Measurements from ENCODE around the gene SLC26A8.
"Not testable (repeated sequence)": the region's sequence is repeated elsewhere in the genome, so short reads cannot be mapped to it uniquely, and the experiment has no call there.

SLC26A8 gene

GRCh38 chr6:35954333-35954732 lies 70.1 kb downstream of the SLC26A8 start:
- no peak overlapping the region for H3K4me3 Mint-ChIP-seq
- H3K9me3 Mint-ChIP-seq = no peaks in the 10 kb centered on the region
- H3K27ac Mint-ChIP-seq (ENCODE audit: low read depth) = no peak overlapping the region
- DNase-seq (ENCODE audit: low spot score in 2 of 2) (no peak), ATAC-seq (replicated peaks; ENCODE audit: extremely low read depth, poor library complexity, severe bottlenecking) (no peak)
- no peaks in the 10 kb centered on the region for H3K36me3 Mint-ChIP-seq (ENCODE audit: insufficient read depth)
- H3K4me1 Mint-ChIP-seq = no peaks in the 10 kb centered on the region
- H3K27me3 Mint-ChIP-seq = peaks cover 21% of the 10 kb centered on the region

GRCh38 chr6:35948725-35949124 lies 75.7 kb downstream of the SLC26A8 start:
- H3K27ac Mint-ChIP-seq (ENCODE audit: low read depth) = no peak overlapping the region

GRCh38 chr6:35945650-35946025 lies 78.8 kb downstream of the SLC26A8 start:
- DNase-seq (ENCODE audit: low spot score in 2 of 2) (no peak), ATAC-seq (replicated peaks; ENCODE audit: extremely low read depth, poor library complexity, severe bottlenecking) (no peak)
- Mint-ChIP-seq H3K4me3 (no peak overlapping the region), H3K27ac (ENCODE audit: low read depth) (no peak overlapping the region), H3K9me3 (no peaks in the 10 kb centered on the region), H3K4me1 (no peaks in the 10 kb centered on the region), H3K27me3 (no peaks in the 10 kb centered on the region), H3K36me3 (ENCODE audit: insufficient read depth) (no peaks in the 10 kb centered on the region)

More at GRCh38 chr6:35948725-35949124, 75.7 kb downstream of the SLC26A8 start:
- Mint-ChIP-seq H3K36me3 (ENCODE audit: insufficient read depth) (no peaks in the 10 kb centered on the region), H3K4me1 (no peaks in the 10 kb centered on the region), H3K27me3 (no peaks in the 10 kb centered on the region), H3K9me3 (no peaks in the 10 kb centered on the region), H3K4me3 (no peak overlapping the region)
- ATAC-seq (replicated peaks; ENCODE audit: extremely low read depth, poor library complexity, severe bottlenecking) = no peak
- DNase-seq (ENCODE audit: low spot score in 2 of 2) = no peak

DNA sequence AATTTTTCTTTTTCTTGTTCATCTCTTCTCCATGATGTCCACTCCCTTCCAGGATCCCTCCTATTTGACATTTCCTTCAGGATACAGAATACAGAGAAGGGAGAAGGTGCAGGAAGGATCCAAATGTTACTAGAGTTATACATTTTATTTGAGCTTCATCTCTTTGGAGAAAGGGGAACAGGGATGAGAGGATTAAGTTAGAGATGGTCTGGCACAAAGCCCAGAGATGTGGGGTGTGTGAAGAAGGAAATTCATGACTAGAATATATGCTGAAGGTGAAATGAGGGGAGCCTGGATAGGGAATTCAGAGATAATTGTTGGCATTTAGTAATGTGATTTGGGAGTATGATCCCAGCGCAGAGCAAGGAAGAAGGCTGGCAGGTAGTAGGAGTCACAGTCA lies 81.1 kb downstream of the SLC26A8 start:
- ATAC-seq (replicated peaks; ENCODE audit: extremely low read depth, poor library complexity, severe bottlenecking) (no peak), DNase-seq (ENCODE audit: low spot score in 2 of 2) (no peak)
- Mint-ChIP-seq H3K27me3 (no peaks in the 10 kb centered on the region), H3K4me3 (no peak overlapping the region), H3K36me3 (ENCODE audit: insufficient read depth) (no peaks in the 10 kb centered on the region), H3K27ac (ENCODE audit: low read depth) (no peak overlapping the region), H3K9me3 (no peaks in the 10 kb centered on the region), H3K4me1 (no peaks in the 10 kb centered on the region)

DNA sequence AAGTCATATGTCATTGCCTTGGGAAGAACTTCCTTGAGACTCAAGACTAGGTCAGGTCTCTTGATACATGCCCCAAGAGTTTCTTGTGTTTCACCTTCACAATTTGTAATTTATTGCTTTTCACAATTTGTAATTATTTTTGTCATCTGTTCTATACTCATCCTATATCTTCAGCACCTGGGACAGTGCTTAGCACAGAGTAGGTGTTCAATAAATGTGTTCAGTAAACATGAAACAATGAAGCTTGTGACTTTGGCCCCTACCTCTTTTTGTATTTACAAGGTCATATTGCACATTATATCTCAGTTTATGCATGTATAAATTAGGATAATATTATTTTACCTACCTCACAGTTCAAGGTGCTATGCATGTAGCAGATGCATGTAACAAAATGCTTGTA lies 82.1 kb downstream of the SLC26A8 start:
- ATAC-seq (replicated peaks; ENCODE audit: extremely low read depth, poor library complexity, severe bottlenecking) (no peak), DNase-seq (ENCODE audit: low spot score in 2 of 2) (no peak)
- Mint-ChIP-seq H3K27me3 (peaks cover 3% of the 10 kb centered on the region), H3K27ac (ENCODE audit: low read depth) (no peak overlapping the region), H3K4me3 (no peak overlapping the region), H3K4me1 (no peaks in the 10 kb centered on the region), H3K36me3 (ENCODE audit: insufficient read depth) (no peaks in the 10 kb centered on the region), H3K9me3 (no peaks in the 10 kb centered on the region)

- H3K36me3 Mint-ChIP-seq (ENCODE audit: insufficient read depth); H3K4me1 Mint-ChIP-seq; H3K27ac Mint-ChIP-seq (ENCODE audit: low read depth); DNase-seq (ENCODE audit: low spot score in 2 of 2); H3K9me3 Mint-ChIP-seq; ATAC-seq (replicated peaks; ENCODE audit: extremely low read depth, poor library complexity, severe bottlenecking); H3K4me3 Mint-ChIP-seq: not testable (repeated sequence)
- peaks cover 14% of the 10 kb centered on the region for H3K27me3 Mint-ChIP-seq
Observed at GRCh38 chr6:35941170-35941569, 83.3 kb downstream of the SLC26A8 start.

DNA sequence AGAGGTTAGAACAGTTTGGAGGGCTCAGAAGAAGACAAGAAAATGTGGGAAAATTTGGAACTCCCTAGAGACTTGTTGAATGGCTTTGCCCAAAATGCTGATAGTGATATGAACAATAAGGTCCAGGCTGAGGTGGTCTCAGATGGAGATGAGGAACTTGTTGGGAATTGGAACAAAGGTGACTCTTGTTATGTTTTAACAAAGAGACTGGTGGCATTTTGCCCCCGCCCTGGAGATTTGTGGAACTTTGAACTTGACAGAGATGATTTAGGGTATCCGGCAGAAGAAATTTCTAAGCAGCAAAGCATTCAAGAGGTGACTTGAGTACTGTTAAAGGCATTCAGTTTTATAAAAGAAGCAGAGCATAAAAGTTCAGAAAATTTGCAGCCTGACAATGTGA lies 84.4 kb downstream of the SLC26A8 start:
- H3K27me3 Mint-ChIP-seq = peaks cover 26% of the 10 kb centered on the region
- not testable (repeated sequence) for H3K9me3 Mint-ChIP-seq; ATAC-seq (replicated peaks; ENCODE audit: extremely low read depth, poor library complexity, severe bottlenecking)

DNA sequence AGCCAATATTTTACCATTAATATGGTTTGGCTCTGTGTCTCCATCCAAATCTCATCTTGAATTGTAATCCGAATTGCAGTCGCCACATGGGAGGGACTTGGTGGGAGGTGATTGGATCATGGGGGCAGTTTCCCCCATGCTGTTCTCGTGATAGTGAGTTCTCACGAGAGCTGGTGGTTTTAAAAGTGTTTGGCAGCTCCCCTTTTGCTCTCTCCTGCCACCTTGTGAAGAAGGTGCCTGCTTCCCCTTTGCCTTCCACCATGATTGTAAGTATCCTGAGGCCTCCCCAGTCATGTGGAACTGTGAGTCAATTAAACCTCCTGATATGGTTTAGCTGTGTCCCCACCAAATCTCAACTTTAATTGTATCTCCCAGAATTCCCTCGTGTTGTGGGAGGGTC lies 85.2 kb downstream of the SLC26A8 start:
- H3K4me3 Mint-ChIP-seq; ATAC-seq (replicated peaks; ENCODE audit: extremely low read depth, poor library complexity, severe bottlenecking); DNase-seq (ENCODE audit: low spot score in 2 of 2); H3K9me3 Mint-ChIP-seq; H3K4me1 Mint-ChIP-seq; H3K36me3 Mint-ChIP-seq (ENCODE audit: insufficient read depth); H3K27ac Mint-ChIP-seq (ENCODE audit: low read depth): not testable (repeated sequence)
- H3K27me3 Mint-ChIP-seq = peaks cover 27% of the 10 kb centered on the region

More for the DNA sequence above, 84.4 kb downstream of the SLC26A8 start:
- not testable (repeated sequence) for DNase-seq (ENCODE audit: low spot score in 2 of 2); H3K4me1 Mint-ChIP-seq; H3K36me3 Mint-ChIP-seq (ENCODE audit: insufficient read depth); H3K4me3 Mint-ChIP-seq; H3K27ac Mint-ChIP-seq (ENCODE audit: low read depth)

- Mint-ChIP-seq H3K4me1 (no peaks in the 10 kb centered on the region), H3K4me3 (no peak overlapping the region), H3K27me3 (peaks cover 27% of the 10 kb centered on the region), H3K36me3 (ENCODE audit: insufficient read depth) (no peaks in the 10 kb centered on the region), H3K27ac (ENCODE audit: low read depth) (no peak overlapping the region), H3K9me3 (no peaks in the 10 kb centered on the region)
- ATAC-seq (replicated peaks; ENCODE audit: extremely low read depth, poor library complexity, severe bottlenecking) (no peak), DNase-seq (ENCODE audit: low spot score in 2 of 2) (no peak)
Observed at GRCh38 chr6:35936681-35937359, 87.6 kb downstream of the SLC26A8 start.

DNA sequence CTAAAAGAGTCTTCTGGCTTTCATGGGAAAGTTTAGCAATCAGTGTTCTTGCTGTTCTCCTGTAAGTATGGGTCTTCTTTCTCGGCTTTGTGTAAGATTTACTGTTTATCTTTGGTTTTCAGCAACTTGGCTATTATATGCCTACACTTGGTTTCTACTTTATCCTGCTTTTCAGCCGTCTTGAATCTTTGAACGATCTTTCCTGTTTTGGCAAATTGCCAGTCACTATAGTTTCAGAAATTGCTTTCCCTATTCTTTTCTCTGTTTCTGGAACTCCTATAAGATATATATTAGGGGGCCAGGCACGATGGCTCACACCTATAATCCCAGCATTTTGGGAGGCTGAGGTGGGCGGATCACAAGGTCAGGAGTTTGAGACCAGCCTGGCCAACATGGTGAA lies 89.0 kb downstream of the SLC26A8 start:
- peaks cover 27% of the 10 kb centered on the region for H3K27me3 Mint-ChIP-seq
- no peak overlapping the region for H3K4me3 Mint-ChIP-seq
- H3K36me3 Mint-ChIP-seq (ENCODE audit: insufficient read depth) = no peaks in the 10 kb centered on the region
- no peak for DNase-seq (ENCODE audit: low spot score in 2 of 2)
- no peaks in the 10 kb centered on the region for H3K4me1 Mint-ChIP-seq
- no peaks in the 10 kb centered on the region for H3K9me3 Mint-ChIP-seq
- no peak for ATAC-seq (replicated peaks; ENCODE audit: extremely low read depth, poor library complexity, severe bottlenecking)
- no peak overlapping the region for H3K27ac Mint-ChIP-seq (ENCODE audit: low read depth)

DNA sequence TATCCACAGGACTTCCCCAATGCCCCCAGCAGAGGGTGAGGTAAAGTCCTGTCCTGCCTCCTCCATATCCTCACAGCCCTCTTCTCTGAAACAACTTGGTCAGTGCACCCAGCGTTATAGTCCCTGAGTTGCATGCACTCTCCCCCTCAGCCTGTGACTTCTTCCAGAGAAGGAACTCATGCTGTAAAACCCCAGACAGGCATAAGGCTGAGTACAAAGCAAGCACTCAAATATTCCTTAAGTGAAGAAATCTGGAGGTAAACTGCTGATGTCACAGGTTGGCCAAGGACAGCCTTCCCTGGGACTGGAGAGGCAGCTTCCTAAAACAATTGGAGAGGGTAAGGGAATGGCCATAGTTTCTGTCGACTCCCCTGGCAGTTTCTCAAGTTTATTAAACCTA lies 90.6 kb downstream of the SLC26A8 start:
- no peaks in the 10 kb centered on the region for H3K4me1 Mint-ChIP-seq
- no peak overlapping the region for H3K27ac Mint-ChIP-seq (ENCODE audit: low read depth)
- ATAC-seq (replicated peaks; ENCODE audit: extremely low read depth, poor library complexity, severe bottlenecking) (no peak), DNase-seq (ENCODE audit: low spot score in 2 of 2) (no peak)
- no peaks in the 10 kb centered on the region for H3K36me3 Mint-ChIP-seq (ENCODE audit: insufficient read depth)
- no peaks in the 10 kb centered on the region for H3K9me3 Mint-ChIP-seq
- H3K27me3 Mint-ChIP-seq = peaks cover 27% of the 10 kb centered on the region
- no peak overlapping the region for H3K4me3 Mint-ChIP-seq

GRCh38 chr6:35931873-35932272 lies 92.6 kb downstream of the SLC26A8 start:
- peak overlapping the region; percentile 31 for H3K4me3 Mint-ChIP-seq
- not testable (repeated sequence) for DNase-seq (ENCODE audit: low spot score in 2 of 2); H3K36me3 Mint-ChIP-seq (ENCODE audit: insufficient read depth); ATAC-seq (replicated peaks; ENCODE audit: extremely low read depth, poor library complexity, severe bottlenecking); H3K27ac Mint-ChIP-seq (ENCODE audit: low read depth); H3K4me1 Mint-ChIP-seq; H3K9me3 Mint-ChIP-seq
- H3K27me3 Mint-ChIP-seq = peaks cover 19% of the 10 kb centered on the region

DNA sequence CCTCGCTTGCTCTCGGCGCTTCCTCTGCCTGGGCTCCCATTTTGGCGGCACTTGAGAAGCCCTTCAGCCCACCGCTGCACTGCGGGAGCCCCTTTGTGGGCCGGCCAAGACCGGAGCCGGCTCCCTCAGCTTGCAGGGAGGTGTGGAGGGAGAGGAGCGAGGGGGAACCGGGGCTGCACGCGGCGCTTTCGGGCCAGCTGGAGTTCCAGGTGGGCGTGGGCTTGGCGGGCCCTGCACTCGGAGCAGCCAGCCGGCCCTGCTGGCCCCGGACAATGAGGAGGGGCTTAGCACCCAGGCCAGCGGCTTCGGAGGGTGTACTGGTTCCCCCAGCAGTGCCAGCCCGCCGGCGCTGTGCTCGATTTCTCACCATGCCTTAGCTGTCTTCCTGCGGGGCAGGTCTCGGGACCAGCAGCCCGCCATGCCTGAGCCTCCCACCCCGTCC lies 93.3 kb downstream of the SLC26A8 start:
- DNase-seq (ENCODE audit: low spot score in 2 of 2) = no peak
- H3K4me1 Mint-ChIP-seq = no peaks in the 10 kb centered on the region
- H3K9me3 Mint-ChIP-seq = no peaks in the 10 kb centered on the region
- ATAC-seq (replicated peaks; ENCODE audit: extremely low read depth, poor library complexity, severe bottlenecking) = no peak
- H3K36me3 Mint-ChIP-seq (ENCODE audit: insufficient read depth) = no peaks in the 10 kb centered on the region
- no peak overlapping the region for H3K27ac Mint-ChIP-seq (ENCODE audit: low read depth)
- no peak overlapping the region for H3K4me3 Mint-ChIP-seq
- H3K27me3 Mint-ChIP-seq = peaks cover 12% of the 10 kb centered on the region

Data from central memory CD8-positive, alpha-beta T cell (primary cell).